Body of pancreas (tissue), 4 donors: Measurements from ENCODE around the gene C2orf42.

Experiments
- CTCF ChIP-seq, 7 experiments: fragments of 450-650 bp in 4 of 7; fragments of 200-600 bp in 3 of 7; sonication (generic) in 3 of 7; IDR thresholded peaks; one replicate each; pipeline ENCODE4 v1.5.1; 2016 to 2019; ENCODE audit warnings: antibody characterized with exemption in 7 of 7
- POLR2A ChIP-seq, 3 donors: fragments of 450-650 bp; IDR thresholded peaks; one replicate each; pipeline ENCODE4 v1.6.1; 2016; ENCODE audit warnings: antibody characterized with exemption in 3 of 3, mild to moderate bottlenecking in 2 of 3

- TF ChIP-seq POLR2A (IDR thresholded peaks at IDR 0.05) = no peak
- no peak for TF ChIP-seq CTCF (IDR thresholded peaks at IDR 0.05)
These were observed 13.6 kb upstream of the C2orf42 start for GRCh38 chr2:70204452-70204851.
